GM19452 (cell line): ENCODE measurements around the gene MAP3K7.

ENCODE experiments used
- ATAC-seq: cut with Tn5 transposase; IDR thresholded peaks from one replicate; pipeline ENCODE4 v1.9.1; 2021; ENCODE audit not compliant: unreplicated experiment

The MAP3K7 gene

GRCh38 chr6:90533615-90534336 lies 53.1 kb downstream of the MAP3K7 start:
- no peak for ATAC-seq

- ATAC-seq = no peak
These were observed 56.0 kb downstream of the MAP3K7 start for GRCh38 chr6:90530882-90531281.

- ATAC-seq = no peak
These were observed 61.5 kb downstream of the MAP3K7 start for GRCh38 chr6:90525421-90525820.

GRCh38 chr6:90523779-90524310 lies 63.0 kb downstream of the MAP3K7 start:
- no peak for ATAC-seq

GRCh38 chr6:90521955-90522354 lies 64.9 kb downstream of the MAP3K7 start:
- no peak for ATAC-seq

GRCh38 chr6:90516074-90516660 lies 70.7 kb downstream of the MAP3K7 start:
- ATAC-seq = no peak

- no peak for ATAC-seq
These were observed 72.4 kb downstream of the MAP3K7 start for GRCh38 chr6:90514496-90514895.

GRCh38 chr6:90508753-90509152 lies 78.1 kb downstream of the MAP3K7 start:
- no peak for ATAC-seq

- no peak for ATAC-seq
These were observed 83.9 kb downstream of the MAP3K7 start for GRCh38 chr6:90502866-90503407.

GRCh38 chr6:90502381-90502780 lies 84.5 kb downstream of the MAP3K7 start:
- ATAC-seq = no peak

- no peak for ATAC-seq
These were observed 86.4 kb downstream of the MAP3K7 start for GRCh38 chr6:90500458-90500857.

- ATAC-seq = no peak
These were observed 89.5 kb downstream of the MAP3K7 start for GRCh38 chr6:90497411-90497810.

GRCh38 chr6:90496258-90497016 lies 90.4 kb downstream of the MAP3K7 start:
- ATAC-seq = no peak

- no peak for ATAC-seq
These were observed 91.6 kb downstream of the MAP3K7 start for GRCh38 chr6:90495216-90495817.

- no peak for ATAC-seq
These were observed 92.6 kb downstream of the MAP3K7 start for GRCh38 chr6:90494067-90494780.

- ATAC-seq = no peak
These were observed 93.5 kb downstream of the MAP3K7 start for GRCh38 chr6:90493332-90493731.

GRCh38 chr6:90492798-90493197 lies 94.1 kb downstream of the MAP3K7 start:
- no peak for ATAC-seq

- no peak for ATAC-seq
These were observed 94.5 kb downstream of the MAP3K7 start for GRCh38 chr6:90492369-90492768.

GRCh38 chr6:90490030-90490716 lies 96.7 kb downstream of the MAP3K7 start:
- ATAC-seq = no peak

GRCh38 chr6:90488816-90489215 lies 98.1 kb downstream of the MAP3K7 start:
- no peak for ATAC-seq
